Activated naive CD8-positive, alpha-beta T cell treated with anti-CD3 and anti-CD28 coated beads, Interleukin-2, amount 10 ng/mL, durations not matched to agents 7 days and 5 days (primary cell): ENCODE data around the gene ARHGEF10L. TPM values are rescaled to one million over a fixed set of nuclear protein-coding genes. Genes with fewer than 3 reads are reported as not detected.
"Not testable (repeated sequence)": the region's sequence is repeated elsewhere in the genome, so short reads cannot be mapped to it uniquely, and the experiment has no call there.

ENCODE experiments used
- ATAC-seq: fragments of 150-1000 bp; cut with Tn5 transposase; one replicate; pipeline ENCODE4 v1.10.0; 2021; ENCODE audit warnings: low read depth, moderate library complexity
- POLR2A ChIA-PET: fragments of 350-600 bp; sonication (Branson Sonifier 250); formaldehyde crosslinking; loops from one replicate; lab custom pipeline; 2021; ENCODE audit warnings: antibody characterized with exemption; lab: Charles Lee
- DNase-seq: peaks from one replicate; pipeline ENCODE4 v3.0.0; 2021
- H3K27ac Mint-ChIP-seq: one replicate; pipeline ENCODE4 v1.8.0; 2022; ENCODE audit warnings: mild to moderate bottlenecking, mixed read lengths
- H3K27me3 Mint-ChIP-seq: one replicate; pipeline ENCODE4 v1.8.0; 2022; ENCODE audit warnings: mild to moderate bottlenecking, moderate library complexity, mixed read lengths
- H3K36me3 Mint-ChIP-seq: one replicate; pipeline ENCODE4 v1.8.0; 2021; ENCODE audit warnings: mild to moderate bottlenecking, mixed read lengths
- H3K4me1 Mint-ChIP-seq: one replicate; pipeline ENCODE4 v1.8.0; 2021; ENCODE audit warnings: mixed read lengths
- H3K4me3 Mint-ChIP-seq: one replicate; pipeline ENCODE4 v1.8.0; 2022; ENCODE audit warnings: mild to moderate bottlenecking, moderate library complexity, mixed read lengths
- H3K9me3 Mint-ChIP-seq: one replicate; pipeline ENCODE4 v1.8.0; 2021; ENCODE audit warnings: mixed read lengths
- total RNA-seq, 2 experiments: library from RNA; stranded (reverse); gene quantifications; one replicate each; pipeline ENCODE4 v1.2.3, GENCODE V29; 2021

Gene ARHGEF10L
- total RNA-seq, 2 experiments from 2014 or later = 0.39 to 0.48 TPM

DNA sequence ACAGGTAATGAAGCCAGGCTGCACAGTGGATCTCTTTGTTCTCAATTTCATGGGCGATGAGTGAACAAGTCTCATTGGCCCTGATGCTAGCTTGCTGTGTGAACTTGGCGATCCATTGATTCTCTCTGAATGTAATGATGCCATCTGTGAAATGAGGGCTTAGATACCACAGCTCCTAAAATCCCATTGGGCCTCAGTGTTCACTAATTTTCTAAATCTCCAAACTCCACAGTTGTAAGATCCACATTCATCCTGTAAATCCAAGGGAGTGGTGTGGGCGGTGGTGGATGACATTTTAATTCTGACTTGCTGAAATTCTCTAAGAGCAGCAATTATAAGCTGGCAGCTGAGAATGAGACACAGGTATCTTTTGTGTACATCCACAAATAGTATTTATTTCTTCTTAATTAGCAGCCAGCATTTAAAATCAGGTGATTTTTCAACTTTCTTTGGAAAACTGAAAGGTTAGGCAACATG is 206.0 kb downstream of the ARHGEF10L start:
- H3K27me3 Mint-ChIP-seq = peaks cover 3% of the 10 kb centered on the region
- no peaks in the 10 kb centered on the region for H3K4me1 Mint-ChIP-seq
- ATAC-seq (no peak), DNase-seq (no peak)
- no peak overlapping the region for H3K4me3 Mint-ChIP-seq
- H3K9me3 Mint-ChIP-seq = no peaks in the 10 kb centered on the region
- no peak overlapping the region for H3K27ac Mint-ChIP-seq
- no peaks in the 10 kb centered on the region for H3K36me3 Mint-ChIP-seq
- POLR2A ChIA-PET = no interaction called here

DNA sequence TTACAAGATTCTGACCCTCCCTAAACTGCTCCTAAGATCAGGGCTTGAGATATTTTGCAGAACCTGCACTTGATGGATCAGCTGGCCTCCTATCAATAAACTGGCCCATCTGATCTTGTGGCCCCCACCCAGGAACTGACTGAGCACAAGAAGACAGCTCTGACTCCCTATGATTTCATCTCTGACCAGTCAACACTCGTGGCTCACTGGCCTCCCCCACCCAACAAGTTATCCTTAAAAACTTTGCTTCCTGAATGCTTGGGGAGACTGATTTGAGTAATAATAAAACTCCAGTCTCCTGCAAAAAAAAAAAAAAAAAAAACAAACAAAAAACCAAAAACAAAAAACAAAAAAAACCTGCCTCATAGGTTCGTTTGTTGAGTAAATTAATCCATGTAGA is 206.8 kb downstream of the ARHGEF10L start:
- ATAC-seq, H3K4me1 Mint-ChIP-seq, H3K36me3 Mint-ChIP-seq, POLR2A ChIA-PET, H3K9me3 Mint-ChIP-seq, H3K27ac Mint-ChIP-seq, H3K27me3 Mint-ChIP-seq, H3K4me3 Mint-ChIP-seq, DNase-seq: not testable (repeated sequence)

DNA sequence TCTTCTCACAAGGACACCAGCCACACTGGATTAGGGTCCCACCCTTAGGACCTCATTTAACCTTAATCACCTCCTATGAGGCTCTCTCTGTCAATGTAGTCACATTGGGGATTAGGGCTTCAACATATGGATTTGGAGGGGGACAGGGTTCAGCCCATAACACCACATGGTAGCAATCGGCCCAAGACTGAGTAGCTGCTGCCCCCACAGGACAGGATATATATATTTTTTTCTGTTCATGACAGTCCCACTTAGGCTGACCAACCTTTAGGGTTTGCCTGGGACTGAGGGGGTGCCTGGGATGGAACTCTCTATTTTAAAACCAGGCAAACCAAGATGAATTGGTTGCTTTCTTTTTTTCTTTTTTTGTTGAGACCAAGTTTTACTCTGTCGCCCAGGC is 207.4 kb downstream of the ARHGEF10L start:
- POLR2A ChIA-PET = no interaction called here
- no peaks in the 10 kb centered on the region for H3K9me3 Mint-ChIP-seq
- H3K4me1 Mint-ChIP-seq = no peaks in the 10 kb centered on the region
- H3K36me3 Mint-ChIP-seq = no peaks in the 10 kb centered on the region
- no peak overlapping the region for H3K27ac Mint-ChIP-seq
- H3K27me3 Mint-ChIP-seq = peaks cover 3% of the 10 kb centered on the region
- no peak overlapping the region for H3K4me3 Mint-ChIP-seq
- no peak for DNase-seq
- ATAC-seq = no peak

Other genes starting within 250 kb of the ARHGEF10L start
- gene PADI4, start 231.5 kb upstream of the ARHGEF10L start, total RNA-seq = 1 to 10 TPM; 4.3 to 4.9 TPM
- gene PADI6, start 167.5 kb upstream of the ARHGEF10L start, total RNA-seq = not detected
- gene RCC2, start 100.0 kb upstream of the ARHGEF10L start, total RNA-seq = 100 to 1,000 TPM; 106 to 113 TPM
- not detected for gene ACTL8, start 215.6 kb downstream of the ARHGEF10L start, total RNA-seq